Esophagus muscularis mucosa (tissue), 3 donors: ENCODE results near the gene FFAR2.

Experiments
- POLR2AphosphoS5 ChIP-seq, 2 donors: sonication (generic); formaldehyde crosslinking; IDR thresholded peaks; one replicate each; pipeline ENCODE4 v1.6.1; 2017; ENCODE audit warnings: antibody characterized with exemption in 2 of 2
- TF ChIP-seq, protein P1 (sequence below), 3 experiments: fragments of 200-600 bp in 2 of 3; fragments of 450-650 bp in 1 of 3; sonication (generic) in 2 of 3; IDR thresholded peaks; one replicate each; pipeline ENCODE4 v1.5.1; 2017 to 2019; ENCODE audit warnings: antibody characterized with exemption in 3 of 3, mild to moderate bottlenecking in 2 of 3, moderate library complexity in 1 of 3

DNA sequence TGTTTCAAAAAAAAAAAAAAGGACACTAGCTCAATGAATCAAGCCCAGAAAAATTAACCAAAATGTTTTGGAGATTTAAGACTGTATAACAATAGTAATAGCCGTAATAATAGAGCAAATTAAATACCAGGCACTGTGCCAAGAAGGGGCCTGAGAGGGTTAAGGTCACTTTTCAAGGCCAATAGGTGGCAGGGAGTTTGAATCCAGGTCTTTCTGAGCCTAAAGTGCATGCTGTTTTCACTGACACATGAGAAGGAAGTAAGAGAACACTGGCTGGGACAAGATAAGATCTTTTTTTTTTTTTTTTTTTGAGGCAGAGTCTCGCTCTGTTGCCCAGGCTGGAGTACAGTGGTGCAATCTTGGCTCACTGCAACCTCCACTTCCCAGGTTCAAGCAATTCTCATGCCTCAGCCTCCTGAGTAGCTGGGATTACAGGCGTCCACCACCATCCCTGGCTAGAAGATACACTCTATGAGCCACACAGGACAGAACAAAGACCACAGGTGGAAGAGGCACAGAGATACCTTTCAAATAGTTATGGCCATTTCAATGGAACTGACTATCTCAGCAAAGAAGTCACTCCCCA lies 7.7 kb downstream of the FFAR2 start:
- TF ChIP-seq, protein P1, sequence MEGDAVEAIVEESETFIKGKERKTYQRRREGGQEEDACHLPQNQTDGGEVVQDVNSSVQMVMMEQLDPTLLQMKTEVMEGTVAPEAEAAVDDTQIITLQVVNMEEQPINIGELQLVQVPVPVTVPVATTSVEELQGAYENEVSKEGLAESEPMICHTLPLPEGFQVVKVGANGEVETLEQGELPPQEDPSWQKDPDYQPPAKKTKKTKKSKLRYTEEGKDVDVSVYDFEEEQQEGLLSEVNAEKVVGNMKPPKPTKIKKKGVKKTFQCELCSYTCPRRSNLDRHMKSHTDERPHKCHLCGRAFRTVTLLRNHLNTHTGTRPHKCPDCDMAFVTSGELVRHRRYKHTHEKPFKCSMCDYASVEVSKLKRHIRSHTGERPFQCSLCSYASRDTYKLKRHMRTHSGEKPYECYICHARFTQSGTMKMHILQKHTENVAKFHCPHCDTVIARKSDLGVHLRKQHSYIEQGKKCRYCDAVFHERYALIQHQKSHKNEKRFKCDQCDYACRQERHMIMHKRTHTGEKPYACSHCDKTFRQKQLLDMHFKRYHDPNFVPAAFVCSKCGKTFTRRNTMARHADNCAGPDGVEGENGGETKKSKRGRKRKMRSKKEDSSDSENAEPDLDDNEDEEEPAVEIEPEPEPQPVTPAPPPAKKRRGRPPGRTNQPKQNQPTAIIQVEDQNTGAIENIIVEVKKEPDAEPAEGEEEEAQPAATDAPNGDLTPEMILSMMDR (IDR thresholded peaks at IDR 0.05) = no peak
- TF ChIP-seq POLR2AphosphoS5 (IDR thresholded peaks at IDR 0.05) = no peak
